GM21526 (cell line): ENCODE results near the gene CD55.
"Not testable (repeated sequence)": the region's sequence is repeated elsewhere in the genome, so short reads cannot be mapped to it uniquely, and the experiment has no call there.

ENCODE experiments used
- ATAC-seq: cut with Tn5 transposase; IDR thresholded peaks from one replicate; pipeline ENCODE4 v1.9.1; 2021; ENCODE audit warnings: moderate library complexity; ENCODE audit not compliant: unreplicated experiment, low FRiP score

CD55 gene

DNA sequence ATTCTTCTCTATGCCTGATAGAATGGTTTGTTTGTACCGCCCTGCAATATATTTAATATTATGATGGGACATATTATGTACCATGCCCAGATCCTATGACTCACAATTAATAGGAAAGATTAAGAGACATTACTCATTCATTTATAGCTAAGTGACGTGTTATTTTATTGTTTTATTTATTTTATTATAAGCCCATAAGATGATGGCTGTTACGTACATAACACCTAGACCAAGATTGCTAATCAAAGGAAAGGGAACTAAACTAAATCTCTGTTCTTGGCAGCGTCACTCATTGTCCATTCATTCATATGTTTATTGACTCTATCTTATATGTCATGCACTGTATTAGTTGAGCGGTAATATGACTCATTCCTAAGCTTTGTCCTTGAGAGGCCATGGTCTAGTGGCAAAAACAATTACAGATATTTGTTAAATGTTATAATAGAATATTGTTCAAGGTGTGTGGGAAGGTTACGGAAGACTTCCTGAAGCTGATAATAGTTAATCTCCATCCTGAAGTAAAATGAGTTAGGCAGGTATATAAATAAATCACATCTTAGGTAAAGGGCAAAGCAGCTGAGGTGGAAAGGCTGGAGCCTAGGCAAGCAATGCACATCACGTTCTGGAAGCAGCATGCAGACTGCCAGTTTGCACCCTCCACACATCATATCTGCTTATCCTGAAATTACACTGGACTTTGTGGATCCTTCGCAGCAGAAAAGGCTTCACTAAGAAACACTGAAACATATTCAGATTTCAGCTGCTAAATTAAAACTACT is 16.6 kb upstream of the CD55 start:
- ATAC-seq: no peak

DNA sequence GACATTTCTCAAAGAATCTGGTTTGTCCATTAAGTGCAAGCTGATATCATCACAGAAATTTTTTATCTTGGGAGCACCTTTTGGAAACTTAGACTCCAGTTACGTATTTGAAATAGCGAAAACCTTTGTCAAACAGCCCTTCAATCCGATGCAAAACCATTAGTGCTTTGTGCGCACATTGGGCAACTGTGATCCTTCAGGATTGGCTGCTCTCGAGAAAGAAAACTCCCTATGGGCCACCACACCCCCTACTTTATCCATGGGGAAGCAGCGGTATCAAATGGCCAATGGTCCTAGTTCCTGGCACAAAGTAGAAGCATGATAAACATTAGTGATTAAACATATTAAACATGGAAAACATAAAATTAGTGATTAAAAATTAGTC is 16.0 kb upstream of the CD55 start:
- no peak for ATAC-seq

DNA sequence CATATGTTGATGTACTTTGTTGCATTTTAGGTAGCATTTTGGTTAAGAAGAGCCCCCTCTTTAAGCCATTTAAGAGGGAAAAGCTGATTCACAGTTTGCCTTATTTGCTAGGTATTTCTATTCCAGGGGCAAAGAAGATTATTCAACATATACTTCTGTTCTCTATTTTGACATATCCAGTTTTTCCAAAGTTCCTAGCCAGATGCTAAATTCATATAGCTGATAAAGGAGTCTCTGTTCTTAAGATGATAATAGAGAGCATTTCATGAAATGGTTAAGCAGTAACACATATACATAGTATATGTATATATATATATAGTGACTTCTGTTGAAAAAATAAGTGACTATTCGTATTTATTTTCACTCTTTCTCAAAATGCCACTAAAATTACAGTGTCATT is 15.5 kb upstream of the CD55 start:
- ATAC-seq: no peak

DNA sequence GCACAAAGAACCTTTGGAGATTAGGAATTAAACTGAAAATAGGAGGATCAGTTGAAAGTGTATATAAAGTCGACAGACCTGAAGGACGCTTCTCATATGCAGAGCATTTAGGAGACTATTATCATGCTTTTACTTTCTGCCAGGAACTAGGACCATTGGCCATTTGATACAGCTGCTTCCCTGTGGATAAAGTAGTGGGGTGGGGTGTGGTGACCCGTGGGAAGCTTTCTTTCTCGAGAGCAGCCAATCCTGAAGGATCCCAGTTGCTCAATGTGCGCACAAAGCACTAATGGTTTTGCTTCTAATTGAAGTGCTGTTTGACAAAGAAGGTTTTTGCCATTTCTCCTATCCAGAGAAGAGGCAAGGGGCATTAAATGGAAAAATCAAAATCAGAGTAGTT is 14.9 kb upstream of the CD55 start:
- ATAC-seq: no peak

DNA sequence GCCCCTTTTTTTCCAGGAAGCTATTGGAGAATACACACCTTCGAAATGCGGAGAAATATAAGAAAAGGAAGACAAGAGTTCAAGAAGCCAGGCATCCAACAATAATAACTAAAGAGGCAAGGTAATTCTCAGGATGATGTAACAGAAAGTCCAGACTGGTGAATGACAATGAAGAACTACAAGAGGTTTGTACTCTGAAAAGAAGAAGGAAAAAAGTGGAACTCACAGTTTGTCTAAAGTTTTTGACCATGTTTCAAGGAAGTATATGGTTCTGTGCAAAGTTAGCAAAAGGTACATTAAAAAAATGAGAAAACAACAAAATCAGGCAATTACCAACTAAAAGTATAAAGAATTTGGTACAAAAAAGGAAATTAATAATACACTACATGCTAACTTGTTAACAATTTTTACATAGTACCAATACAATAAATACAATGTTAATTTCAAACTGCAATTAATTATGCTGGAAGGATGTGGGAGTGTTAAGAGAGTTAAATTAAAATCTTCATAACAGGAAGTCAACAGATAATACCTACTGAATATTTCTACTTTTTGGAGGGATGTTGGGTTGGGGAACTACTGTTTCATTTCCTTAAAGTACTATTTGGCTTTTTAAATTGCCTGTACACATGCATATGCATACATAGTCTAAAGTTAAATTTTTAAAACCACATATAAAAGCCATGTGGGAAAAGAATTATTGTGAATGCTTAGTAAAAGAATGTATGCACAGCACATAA is 12.9 kb upstream of the CD55 start:
- ATAC-seq: no peak

DNA sequence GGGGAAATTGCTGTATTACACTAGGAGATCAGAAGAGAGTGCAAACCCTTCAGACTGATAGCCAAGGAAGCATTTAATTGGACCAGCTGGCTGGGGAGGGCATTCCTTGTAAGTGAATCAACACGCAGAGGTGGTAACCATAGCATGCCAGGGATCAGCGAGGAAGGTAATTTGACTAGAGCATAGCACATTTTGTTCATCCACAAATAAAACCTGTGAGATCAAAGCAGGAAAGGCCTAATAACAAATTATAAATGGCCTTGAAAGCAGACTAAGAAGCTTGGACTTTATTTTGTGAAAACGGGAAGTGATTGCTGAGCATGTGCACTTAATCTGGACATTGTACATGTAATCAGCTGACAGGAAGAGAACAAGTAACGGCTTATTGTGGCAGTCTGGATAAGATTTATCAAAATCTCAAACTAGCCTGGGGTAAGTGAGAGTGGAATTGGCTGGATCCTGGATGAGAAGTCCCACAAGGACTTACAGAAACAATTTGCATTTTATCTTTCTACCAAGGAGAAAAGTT is 11.7 kb upstream of the CD55 start:
- ATAC-seq: no peak

DNA sequence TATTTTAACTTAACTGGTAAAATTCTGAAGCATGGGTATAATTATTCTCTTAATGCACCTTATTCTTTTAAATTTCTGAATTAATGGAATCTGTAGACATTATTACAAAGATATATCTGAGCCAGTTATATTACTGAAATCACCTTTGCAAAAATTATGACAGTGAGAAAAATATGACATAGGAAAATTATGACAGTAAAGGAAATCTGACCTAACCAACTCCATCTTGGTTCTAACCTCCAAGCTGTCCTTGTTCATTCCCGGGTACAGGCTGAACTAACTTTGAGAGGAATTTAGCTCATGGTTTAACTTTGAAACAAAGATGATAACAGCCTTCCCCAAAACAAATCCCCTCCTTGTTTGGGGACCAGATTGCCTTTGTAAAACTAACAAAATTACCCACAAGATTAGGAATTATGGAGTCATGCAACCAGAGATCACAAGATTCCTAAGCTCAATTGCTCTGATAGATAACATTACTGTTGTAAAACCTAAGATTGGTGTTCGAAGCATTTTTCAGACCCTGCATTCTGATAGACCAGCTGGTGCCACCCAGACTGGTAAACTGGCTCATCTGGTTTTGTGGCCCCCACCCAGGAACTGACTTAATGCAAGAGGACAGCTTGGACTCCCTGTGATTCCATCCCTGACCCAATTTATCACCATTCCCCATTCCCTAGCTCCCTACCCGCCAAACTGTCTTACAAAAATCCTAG is 9.4 kb upstream of the CD55 start:
- ATAC-seq: no peak

DNA sequence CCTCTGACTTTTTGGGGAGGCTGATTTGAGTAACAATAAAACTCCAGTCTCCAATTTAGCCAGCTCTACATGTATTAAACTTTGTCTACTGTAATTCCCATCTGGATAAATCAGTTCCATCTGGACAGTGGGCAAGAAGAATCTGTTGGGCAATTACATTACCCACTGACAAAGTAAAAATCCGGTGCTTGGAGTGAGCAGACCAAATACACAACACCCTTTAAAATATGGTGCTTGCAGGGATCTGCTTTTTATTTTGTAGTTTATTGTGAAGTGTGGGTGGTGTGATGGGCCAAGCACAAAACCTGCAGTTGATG is 8.9 kb upstream of the CD55 start:
- no peak for ATAC-seq

DNA sequence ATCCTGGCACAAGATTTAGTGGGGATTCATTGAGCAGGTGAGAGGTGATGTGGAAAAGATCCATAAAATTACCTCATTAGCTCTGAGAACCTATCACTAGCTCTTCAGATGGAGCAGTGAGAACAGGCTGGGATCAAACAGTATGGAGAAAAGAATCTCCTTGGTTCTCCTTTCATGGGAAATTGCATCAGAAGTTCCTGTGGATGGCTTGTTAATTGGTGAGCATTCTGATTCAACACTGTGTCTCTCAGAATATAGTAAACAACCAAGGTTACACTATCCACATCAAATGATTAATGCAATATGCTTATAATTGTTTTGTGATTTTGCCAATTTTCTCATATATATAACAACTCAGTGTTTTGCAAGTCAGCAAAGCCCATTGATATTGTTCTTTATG is 8.3 kb upstream of the CD55 start:
- ATAC-seq: no peak

DNA sequence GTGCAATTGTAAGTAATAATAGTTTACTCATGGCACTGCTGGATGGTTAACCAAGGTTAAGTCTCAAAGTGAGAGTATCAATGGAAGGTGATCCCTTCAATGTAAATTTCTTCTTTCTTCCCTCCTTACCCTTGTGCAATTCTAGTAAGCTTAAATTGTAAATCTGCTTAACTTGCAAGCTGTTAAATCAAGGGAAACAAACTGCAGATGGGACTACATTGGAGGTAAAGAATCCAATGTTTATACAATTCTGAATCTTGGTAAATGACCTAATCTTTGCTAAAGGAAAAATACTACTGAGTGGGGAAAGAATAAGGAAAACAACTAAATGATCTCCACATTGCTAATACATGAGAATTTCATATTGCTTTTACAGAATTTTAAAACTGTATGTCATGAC is 6.7 kb upstream of the CD55 start:
- ATAC-seq: no peak

DNA sequence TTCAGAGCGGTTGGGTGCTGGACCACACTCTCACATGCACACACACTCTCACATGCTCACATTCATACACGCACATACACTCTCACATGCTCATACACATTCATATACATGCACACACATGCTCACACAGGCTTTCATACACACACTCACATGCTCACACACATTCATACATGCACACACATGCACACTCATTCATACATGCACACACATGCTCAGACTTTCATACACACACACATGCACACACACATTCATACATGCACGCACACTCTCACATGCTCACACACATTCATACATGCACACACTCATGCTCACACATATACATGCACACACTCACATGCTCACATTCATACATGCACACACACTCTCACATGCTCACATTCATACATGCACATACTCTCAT is 6.0 kb upstream of the CD55 start:
- no peak for ATAC-seq

DNA sequence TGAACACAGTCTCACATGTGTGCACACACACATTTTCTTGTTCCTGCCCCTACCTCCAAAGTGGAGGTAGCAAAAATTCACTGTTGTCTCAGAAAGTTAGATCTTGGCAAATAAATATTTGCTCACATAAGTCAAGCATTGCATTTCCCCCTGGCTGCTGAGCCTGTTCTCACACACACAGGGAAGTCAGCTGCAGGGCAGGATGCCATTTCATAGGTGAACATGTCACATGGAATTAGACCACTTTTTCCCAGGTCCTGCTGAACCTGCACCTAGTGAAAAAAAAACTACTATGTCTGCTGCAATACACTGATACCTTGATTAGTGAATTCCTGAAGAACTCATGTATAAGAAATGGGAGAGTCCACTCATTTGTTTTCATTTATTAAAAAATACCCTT is 5.3 kb upstream of the CD55 start:
- ATAC-seq: no peak

DNA sequence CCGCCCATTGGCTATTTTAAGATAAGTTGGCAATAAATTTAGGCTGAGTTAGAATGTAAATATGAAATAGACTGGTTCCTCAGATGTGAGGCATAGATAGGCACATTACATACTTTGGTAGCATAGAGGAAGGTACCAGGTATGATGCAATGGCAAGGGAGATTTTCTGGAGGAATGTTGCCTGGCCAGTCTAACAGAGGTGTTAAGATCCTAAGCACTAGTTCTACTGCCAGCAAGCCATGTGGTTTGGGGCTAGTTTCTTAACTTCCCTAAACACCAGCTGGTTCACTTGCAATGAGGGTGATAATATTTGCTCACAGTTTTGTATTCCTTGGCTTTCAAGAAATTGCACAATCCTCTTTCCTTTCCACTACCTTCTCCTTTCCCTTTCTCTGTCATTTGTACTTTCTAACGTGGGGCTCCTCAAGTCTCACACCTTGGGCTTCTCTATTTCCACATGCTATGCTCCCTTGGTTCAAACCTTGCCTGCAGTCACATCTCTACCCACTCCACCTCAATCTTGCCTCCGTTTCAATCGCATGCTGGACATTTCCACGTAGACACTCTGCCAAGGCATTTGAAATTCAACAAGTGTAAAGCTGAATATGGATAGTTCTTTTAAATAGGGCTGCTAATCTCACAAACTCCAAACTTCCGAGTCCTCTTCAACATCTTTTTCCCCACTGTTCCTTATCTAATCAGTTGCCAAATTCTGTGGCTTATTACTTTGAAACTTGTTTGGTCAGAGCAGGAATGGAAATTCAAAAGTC is 4.7 kb upstream of the CD55 start:
- no peak for ATAC-seq

DNA sequence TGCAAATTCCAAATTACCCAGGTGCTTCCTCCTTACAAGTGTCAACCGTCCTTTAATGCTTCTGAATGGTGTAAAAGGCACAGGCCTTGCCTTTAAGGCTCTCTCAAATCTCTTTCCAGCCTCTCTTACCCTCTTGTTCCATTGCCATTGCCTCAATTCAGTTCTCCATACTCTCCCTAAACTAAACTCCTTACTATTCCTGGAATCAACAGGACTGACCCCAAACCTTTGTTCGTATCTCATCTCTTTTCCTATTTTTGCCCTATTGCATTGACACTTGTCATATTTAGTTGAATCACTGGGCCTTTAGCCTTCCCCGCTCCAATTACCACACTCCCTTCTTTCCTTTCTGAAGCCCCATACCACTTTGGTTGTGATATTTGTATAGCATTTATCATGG is 3.9 kb upstream of the CD55 start:
- ATAC-seq: no peak

DNA sequence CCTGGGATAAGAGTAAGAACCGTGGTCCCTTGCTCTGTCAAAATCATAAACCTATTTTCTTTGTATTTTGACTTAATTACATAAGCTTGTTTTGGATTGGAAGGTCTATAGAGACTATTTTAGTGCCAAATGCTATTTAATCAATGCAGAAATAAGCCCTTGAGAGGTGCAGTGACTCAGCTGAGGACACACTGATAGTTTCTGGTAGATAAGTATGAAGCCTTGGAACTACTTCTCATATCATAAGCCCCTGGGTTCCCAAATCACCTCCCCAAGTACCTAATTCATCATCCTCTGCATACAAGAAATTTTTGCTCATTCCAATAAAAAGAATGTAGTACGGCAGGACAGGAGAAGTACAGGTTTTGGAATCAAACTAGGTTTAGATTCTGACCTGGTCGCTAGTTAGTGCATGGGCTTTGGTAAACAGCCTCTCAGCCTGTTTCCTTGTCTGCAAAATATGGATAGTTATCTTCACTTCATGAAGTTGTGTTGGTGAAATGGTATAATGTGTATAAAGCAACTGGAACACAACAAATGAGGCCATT is 3.3 kb upstream of the CD55 start:
- ATAC-seq: no peak

DNA sequence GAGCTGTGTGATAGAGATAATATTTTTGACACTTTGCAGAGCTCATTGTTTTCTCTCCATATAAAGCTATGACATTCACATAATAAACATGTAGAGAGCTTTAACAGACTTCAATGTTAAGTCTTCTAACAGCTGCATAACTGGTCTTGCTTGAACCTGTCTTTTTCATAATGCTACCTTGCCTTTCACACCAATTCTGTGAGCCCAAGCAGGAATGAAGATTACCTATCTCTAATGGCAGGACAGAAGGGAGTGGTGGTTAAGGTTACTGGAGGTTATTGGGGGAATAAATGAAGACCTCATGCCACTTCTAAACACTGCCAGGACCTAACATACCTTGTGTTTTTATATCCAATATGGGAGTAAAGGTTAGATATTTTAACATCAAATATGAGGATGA is 2.3 kb upstream of the CD55 start:
- ATAC-seq: no peak

DNA sequence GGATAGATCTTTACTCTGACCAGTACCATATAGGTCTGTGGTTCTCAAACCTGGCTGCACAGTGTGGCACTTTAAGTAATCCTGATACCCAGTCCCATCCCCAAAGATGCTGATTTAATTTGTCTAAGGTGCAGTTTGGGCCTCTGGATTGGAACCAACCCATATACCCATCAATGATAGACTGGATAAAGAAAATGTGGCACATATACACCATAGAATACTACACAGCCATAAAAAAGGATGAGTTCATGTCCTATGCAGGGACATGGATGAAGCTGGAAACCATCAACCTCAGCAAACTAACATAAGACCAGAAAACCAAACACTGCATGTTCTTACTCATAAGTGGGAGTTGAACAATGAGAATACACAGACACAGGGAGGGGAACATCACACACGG is 1.4 kb upstream of the CD55 start:
- ATAC-seq: not testable (repeated sequence)

DNA sequence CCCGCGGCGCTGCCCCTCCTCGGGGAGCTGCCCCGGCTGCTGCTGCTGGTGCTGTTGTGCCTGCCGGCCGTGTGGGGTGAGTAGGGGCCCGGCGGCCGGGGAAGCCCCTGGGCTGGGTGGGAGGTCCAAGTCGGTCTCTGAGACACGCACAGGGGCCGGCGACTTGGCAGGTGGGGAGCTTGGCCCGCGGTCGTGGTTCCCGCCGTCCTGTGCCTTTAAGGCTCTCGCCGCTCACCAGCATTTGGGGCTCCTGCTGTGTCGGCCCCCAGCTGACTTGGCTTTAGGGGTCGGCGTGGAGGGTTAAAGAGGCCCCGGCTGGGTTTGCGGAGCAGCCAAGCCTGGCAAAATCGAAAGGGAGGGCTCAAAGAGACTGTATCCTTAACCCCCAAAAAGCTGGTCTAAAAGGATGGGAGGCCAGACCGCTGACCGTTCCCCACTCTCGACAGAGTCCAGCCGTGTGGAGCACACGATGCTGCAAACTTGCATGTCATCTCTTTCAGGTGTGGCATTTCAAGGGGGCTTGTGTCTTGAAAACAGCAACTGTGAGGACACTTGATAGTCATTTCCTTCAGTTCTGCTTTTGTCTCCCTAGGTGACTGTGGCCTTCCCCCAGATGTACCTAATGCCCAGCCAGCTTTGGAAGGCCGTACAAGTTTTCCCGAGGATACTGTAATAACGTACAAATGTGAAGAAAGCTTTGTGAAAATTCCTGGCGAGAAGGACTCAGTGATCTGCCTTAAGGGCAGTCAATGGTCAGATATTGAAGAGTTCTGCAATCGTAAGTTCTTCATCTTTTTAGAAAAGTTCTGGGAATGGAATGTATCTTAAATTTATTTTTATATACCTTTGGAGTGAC is 540 bp downstream of the CD55 start:
- ATAC-seq: peak; percentile 33

DNA sequence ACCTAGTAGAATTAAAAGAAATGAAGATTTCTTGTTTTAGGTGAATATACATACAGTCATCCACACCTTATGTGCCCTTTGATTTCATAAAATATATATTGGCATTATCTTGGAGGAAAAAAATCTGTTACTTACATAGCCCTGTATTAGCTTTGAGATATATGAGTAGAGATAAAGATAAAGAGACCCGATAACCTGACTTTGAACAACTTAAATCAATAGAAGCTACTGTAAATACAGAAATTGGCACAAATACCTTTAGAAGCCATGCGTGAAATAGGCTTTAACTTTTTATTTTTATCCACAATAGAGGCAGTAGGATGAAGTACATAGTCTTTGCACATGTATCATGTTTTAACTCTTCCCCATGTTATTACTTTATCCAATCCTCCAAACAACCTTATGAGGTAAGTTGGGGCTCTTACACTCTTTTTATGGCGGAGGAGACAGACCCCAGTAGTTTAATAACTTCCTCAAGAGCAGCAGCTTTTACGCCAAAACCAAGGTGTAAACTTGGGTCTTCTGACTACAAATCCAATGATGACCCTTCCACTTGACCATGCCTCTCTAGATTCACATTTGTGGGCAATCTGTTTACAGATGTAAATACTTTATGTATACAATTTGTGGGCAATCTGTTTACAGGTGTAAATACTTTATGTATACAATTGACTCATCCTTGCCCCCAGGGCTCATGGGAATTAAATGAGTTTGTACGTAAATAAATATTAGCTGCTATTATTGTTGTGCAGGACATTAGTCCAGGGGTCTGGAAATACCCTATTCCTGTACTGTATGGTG is 2.1 kb downstream of the CD55 start:
- no peak for ATAC-seq
